GM18951 (cell line): Measurements from ENCODE around the gene PPP6R3.
"Not testable (repeated sequence)": the region's sequence is repeated elsewhere in the genome, so short reads cannot be mapped to it uniquely, and the experiment has no call there.

Source experiments
- POLR2A ChIP-seq: IDR thresholded peaks from 4 replicates; pipeline ENCODE4 v1.6.1; 2011; ENCODE audit warnings: mild to moderate bottlenecking; ENCODE audit not compliant: insufficient read length, insufficient read depth; ENCODE audit errors: extremely low read depth
- in situ Hi-C: fragments of 300-500 bp; cut with MboI; formaldehyde crosslinking; loops from one replicate; pipeline ENCODE4 v1.12.0; 2022; ENCODE audit warnings: low sequenced_read_pairs, mixed read lengths, inconsistent platforms; ENCODE audit not compliant: unreplicated experiment

Gene PPP6R3

DNA sequence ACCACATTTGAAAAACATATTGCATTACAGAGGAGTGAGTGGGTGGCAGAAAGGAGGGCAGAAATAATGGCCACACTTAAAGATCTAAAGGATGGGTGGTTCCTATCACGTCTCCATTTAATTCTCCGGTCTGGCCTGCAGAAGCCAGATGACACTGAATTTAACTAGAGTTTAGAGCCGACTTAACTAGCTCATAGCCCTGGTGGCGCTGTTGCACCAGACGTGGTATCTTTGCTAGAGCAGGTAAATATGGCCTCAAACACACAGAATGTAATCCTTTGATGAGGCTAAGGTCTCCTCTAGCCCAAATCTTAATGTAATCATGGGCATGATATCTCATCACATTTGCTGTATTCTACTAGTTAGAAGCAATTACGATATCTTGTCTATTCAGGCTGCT is 172.2 kb downstream of the PPP6R3 start:
- TF ChIP-seq POLR2A: no peak
- in situ Hi-C loops: no loop called here

DNA sequence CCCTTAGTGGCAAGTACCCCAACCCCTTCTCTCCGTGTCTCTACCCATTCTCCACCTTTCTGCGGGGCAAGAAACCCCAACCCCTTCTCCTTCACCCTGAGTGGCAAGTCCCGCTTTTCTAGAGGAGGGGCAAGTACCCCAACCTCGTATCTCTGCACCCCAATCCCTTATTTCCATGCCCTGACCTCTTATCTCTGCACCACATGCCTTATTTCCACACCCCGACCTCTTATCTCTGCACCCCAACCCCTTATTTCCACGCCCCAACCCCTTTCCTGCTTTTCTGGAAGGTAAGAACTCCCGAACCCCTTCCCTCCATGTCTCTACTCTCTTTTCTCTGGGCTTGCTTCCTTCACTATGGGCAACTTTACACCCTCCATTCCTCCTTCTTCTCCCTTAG is 174.1 kb downstream of the PPP6R3 start:
- in situ Hi-C loops: not testable (repeated sequence)

DNA sequence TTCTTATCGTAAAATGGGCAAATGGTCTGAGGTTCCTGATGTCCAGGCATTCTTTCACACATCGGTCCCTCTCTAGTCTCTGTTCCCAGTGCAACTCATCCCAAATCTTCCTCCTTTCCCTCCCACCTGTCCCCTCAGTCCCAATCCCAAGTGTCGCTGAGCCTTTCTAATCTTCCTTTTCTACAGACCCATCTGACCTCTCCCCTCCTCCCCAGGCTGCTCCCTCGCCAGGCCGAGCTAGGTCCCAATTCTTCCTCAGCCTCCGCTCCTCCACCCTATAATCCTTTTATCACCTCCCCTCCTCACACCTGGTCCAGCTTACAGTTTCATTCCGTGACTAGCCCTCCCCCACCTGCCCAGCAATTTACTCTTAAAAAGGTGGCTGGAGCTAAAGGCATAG is 174.6 kb downstream of the PPP6R3 start:
- in situ Hi-C loops: not testable (repeated sequence)

DNA sequence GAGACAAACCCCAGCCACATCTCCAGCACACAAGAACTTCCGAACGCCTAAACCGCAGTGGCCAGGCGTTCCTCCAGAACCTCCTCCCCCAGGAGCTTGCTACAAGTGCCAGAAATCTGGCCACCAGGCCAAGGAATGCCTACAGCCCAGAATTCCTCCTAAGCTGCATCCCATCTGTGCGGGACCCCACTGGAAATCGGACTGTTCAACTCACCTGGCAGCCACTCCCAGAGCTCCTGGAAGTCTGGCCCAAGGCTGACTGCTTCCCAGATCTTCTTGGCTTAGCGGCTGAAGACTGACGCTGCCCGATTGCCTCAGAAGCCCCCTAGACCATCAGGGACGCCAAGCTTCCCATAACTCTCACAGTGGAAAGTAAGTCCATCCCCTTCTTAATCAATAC is 175.3 kb downstream of the PPP6R3 start:
- in situ Hi-C loops: not testable (repeated sequence)

DNA sequence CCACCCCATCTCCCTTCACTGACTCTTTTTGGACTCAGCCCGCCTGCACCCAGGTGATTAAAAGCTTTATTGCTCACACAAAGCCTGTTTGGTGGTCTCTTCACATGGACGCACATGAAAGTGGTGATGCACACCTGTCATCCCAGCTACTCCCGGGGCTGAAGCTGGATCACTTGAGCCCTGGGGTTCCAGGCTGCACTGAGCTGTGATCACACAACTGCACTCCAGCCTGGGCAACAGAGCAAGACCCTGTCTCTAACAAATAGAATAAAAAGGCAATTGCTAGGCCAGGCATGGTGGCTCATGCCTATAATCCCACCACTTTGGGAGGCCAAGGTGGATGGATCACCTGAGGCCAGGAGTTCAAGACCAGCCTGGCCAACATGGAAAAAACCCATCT is 178.8 kb downstream of the PPP6R3 start:
- in situ Hi-C loops: not testable (repeated sequence)

DNA sequence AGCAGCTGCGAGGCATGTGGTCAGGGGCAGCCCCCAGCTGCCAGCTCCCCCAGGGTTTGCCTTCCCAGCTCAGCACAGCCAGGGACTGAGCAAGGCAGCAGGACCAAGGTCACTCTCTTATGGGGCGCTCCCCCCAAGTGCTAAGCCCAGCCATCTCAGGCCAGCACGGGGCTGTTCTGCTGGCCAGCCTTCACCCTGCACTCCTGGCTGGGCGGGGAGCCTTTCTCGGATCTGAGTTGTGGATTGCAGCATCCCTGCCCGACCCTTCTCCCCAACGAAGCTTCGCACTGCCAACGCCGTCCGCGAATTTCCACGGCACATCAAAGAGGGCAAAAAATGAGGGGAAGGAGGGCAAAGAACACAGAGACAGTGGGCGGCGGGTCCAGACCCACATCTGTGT is 181.3 kb downstream of the PPP6R3 start:
- in situ Hi-C loops: no loop called here
- TF ChIP-seq POLR2A: no peak

DNA sequence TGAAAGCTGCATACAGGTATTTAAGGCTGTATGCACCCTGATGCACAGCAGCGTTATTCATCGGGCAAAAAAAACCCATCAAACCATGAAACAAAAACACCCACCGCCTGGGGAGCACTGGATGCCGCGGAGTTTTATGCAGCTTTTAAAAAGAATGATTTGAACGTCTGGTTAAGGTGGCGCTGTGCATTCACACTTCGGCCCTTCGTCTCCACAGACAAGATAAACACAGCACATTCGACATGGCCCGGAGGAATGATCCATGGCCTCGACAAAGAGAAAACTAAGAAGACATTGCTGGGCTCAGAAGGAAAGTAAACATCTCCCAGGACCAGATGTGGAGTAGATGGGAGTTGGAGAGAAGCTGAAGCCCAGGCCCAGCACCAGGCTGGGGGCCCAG is 183.0 kb downstream of the PPP6R3 start:
- TF ChIP-seq POLR2A: no peak
- in situ Hi-C loops: no loop called here

DNA sequence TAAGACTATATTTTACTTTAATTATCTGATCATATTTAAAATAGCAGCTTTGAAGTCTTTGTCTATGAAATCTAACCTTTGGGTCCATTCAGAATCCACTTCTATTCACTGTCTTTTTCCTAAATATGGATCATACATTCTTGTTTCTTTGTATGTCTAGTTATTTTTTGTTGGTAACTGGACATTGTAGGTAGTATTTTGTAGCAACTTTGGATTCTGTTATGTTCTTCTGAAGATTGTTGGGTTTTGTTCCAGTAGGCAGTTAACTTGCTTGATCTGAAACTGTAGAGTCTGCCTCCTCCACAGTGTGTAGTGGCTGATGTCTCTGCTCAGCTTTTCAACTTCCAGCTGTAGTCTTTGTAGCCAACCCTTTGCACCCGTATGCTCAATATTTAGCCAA is 186.3 kb downstream of the PPP6R3 start:
- in situ Hi-C loops: no loop called here

DNA sequence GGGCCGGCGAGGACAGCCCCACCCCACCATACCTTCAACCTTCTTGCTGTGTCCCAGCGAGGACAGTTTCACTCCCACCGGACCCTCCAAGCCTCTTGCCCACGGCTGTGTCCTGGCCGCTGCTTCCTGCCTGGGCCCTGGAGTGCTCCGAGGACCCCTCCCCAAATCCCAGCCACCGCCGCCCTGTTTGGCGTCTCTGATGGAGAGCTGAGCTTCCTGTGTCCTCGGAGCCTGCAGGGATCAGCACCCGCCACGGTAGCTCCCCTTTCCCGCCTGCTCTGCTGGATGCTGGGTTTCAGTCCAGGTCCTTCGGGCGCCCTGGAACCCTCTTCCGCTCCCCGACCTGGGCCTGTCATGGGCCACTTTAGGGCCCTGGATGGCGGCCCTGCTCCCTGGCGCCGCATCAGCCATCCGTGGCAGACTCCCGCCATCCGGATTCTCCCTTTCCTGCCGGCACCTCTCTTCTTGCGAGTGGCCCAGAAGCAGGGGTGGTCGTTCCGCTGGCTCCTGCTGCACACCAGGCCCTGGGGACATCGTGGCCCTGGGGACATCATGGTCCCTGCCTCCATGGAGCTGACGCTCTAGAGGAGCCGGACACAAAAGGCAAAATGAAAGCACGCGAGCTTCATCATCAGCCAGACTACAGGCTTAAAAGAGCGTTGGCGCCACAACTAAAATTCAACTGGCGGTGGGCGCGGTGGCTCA is 189.5 kb downstream of the PPP6R3 start:
- in situ Hi-C loops: no loop called here

More for the DNA sequence above, 186.3 kb downstream of the PPP6R3 start:
- TF ChIP-seq POLR2A: no peak

DNA sequence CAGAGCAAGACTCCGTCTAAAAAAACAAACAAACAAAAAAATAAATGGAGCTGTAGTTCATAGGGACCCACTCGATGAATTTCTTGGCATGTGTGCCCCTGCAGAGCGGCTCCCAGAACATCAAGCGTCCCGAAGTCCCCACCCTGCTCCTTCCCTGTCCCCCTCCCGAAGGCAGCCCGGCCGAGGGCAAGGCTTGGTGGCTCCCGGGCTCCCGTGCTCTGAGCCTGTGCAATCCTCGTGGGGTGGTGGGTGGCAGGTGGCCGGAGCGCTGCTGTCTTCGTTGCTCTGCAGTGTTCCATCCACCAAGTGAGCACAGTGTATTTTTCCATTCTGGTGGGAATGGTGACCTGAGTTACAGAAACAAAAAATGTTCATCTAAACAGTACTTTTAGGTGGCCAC is 190.2 kb downstream of the PPP6R3 start:
- in situ Hi-C loops: no loop called here
- no peak for TF ChIP-seq POLR2A

More for the DNA sequence above, 189.5 kb downstream of the PPP6R3 start:
- TF ChIP-seq POLR2A: no peak

DNA sequence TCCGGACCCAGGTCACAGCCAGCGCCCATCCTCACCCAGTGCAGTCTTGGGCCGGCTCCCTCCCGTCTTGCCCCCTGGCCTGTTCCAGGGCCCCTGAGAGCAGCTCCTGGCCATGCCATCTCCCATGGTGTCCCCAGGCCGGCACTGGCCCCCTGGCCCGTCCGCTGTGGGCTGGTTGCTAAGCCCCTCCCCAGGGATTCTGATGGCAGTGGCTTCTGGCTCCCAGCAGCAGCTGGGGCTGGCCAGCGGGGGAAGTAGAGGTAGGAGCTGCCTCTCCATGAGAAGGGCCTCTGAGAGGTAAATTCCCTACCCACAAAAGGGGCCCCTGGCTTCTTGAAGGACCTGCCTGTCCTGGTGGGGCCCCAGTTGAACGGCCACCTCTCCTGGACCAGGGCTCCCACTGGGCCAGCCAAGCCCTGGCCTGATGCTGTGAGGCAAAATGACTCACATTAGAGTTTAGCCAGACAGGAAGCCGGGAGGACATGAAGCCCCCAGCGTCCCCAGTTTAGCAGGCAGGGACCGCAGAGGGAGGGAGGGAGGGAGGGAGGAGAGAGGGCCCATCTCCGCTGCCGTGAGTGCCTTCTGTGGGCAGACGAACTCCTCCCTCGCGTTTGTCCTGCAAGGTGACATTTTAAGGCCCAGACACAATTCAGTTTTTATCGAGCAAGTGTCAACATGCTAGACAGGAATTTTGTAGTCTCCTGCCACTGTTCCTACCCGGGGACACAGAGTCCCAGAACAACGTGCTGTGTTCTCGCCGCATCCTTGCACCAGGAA is 190.8 kb downstream of the PPP6R3 start:
- no peak for TF ChIP-seq POLR2A
- in situ Hi-C loops: no loop called here

DNA sequence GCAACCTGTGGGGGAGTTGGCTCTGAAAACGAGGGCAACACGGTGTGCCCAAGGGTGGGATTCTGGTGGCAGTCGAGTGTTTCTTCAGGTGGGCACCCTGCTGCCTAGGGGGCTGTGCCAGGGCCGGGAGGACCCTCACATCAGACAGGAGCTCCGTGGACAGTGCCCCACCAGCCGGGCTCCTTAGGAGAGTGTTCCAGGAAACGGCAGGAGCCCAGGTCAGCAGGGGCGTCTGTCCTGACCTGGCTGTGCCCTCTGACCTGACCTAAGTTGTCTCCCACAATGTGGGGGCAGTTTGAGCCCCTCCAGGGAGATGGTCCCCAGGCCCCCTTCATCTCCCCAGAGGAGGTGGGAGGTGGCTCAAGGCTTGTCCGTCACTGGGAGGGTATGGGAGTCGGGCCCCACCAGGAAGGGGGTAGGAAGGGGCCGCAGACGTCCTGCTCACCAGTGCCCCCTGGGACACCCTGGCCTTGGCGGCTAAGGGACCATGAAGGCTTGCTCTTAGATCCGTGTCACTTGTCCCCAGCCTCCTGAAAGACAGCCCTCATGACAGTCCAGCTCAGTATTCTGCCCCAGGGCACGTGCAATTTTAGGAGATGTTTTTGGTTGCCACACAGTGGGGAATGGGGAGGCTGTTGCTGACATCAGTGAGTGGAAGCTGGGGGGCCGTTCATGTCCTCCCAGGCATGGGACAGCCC is 191.6 kb downstream of the PPP6R3 start:
- in situ Hi-C loops: no loop called here
- no peak for TF ChIP-seq POLR2A

DNA sequence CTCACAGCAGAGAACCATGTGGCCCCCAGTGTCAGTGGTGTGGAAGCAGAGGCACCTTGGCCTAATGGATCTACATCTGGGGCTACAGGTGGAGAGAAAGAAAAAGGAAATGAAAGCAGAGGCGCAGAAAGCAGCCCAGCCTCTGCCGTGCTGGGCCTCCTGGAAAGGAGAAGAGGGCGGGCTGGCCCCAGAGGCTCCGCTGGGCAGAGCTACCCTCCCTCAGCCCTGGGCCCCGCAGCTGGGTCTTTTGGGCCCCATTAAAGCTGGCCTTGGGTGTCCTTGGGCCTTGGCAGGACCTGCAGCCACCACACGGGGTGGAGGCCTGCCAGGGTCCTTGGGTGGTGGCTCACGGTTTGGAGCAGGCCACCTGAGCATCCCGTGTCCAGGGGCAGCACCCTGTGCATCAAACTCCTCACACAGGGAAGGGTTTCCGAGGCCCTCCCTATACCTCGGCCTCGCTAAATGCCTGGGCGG is 192.2 kb downstream of the PPP6R3 start:
- TF ChIP-seq POLR2A: no peak
- in situ Hi-C loops: no loop called here
